ENCODE results near the gene AMER1. TPM values are rescaled to one million over a fixed set of nuclear protein-coding genes. Genes with fewer than 3 reads are reported as not detected.

The AMER1 gene
- total RNA-seq, 2 experiments from 2014 or later = 2.2 to 2.4 TPM

DNA sequence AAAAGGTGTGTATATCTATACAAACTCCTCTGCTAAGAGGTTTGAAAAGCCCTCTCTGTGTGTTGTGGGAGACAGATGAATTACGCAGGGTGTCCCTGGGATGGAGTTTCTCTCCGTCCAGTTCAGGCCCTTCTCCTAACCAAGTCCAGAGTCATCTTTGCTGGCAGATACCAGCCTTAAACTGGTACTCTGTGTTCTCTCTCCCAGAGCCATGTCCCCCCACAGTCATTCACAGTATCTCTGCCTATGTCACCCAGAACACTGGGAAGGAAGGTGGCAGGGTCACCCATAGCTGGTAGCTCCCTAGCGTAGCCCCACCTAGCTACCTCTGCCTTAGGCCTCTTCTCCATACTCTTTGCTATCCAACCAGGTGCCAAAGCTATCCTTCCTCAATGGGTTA lies 8.9 kb downstream of the AMER1 start:
- CTCF ChIA-PET = no interaction called here
- Mint-ChIP-seq H3K27me3 (ENCODE audit: low read depth) (no peaks in the 10 kb centered on the region), H3K27ac (no peak overlapping the region), H3K36me3 (ENCODE audit: low read depth) (peaks cover 9% of the 10 kb centered on the region), H3K4me3 (no peak overlapping the region), H3K9me3 (no peaks in the 10 kb centered on the region), H3K4me1 (ENCODE audit: low read depth) (peaks cover 2% of the 10 kb centered on the region)
- no peak for DNase-seq
- intact Hi-C loops (cut with micrococcal nuclease) = no loop called here

DNA sequence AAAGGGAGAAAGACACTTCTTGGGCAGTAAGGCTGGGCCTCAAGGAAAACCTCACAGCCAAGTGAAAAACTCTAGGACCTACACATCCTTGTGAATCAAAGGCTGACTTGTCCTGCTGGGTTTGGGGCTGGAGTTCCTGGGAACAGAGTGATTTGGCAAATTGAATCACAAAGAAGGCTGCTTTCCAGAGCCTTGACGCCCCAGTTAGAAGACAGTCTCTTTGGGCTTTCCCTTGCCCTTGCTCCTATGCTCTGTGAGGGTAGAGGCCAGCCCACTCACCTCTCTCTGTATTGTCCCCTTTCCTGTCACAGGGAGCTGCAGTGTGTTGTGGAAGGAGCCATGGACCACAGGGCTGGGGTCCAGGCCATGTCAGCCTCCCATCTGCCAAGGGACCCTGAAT lies 9.6 kb downstream of the AMER1 start:
- H3K4me1 Mint-ChIP-seq (ENCODE audit: low read depth) = peaks cover 2% of the 10 kb centered on the region
- H3K4me3 Mint-ChIP-seq = no peak overlapping the region
- intact Hi-C loops (cut with micrococcal nuclease) = no loop called here
- peaks cover 11% of the 10 kb centered on the region for H3K36me3 Mint-ChIP-seq (ENCODE audit: low read depth)
- H3K9me3 Mint-ChIP-seq = no peaks in the 10 kb centered on the region
- no peak overlapping the region for H3K27ac Mint-ChIP-seq
- CTCF ChIA-PET = no interaction called here
- no peak for DNase-seq
- no peaks in the 10 kb centered on the region for H3K27me3 Mint-ChIP-seq (ENCODE audit: low read depth)

DNA sequence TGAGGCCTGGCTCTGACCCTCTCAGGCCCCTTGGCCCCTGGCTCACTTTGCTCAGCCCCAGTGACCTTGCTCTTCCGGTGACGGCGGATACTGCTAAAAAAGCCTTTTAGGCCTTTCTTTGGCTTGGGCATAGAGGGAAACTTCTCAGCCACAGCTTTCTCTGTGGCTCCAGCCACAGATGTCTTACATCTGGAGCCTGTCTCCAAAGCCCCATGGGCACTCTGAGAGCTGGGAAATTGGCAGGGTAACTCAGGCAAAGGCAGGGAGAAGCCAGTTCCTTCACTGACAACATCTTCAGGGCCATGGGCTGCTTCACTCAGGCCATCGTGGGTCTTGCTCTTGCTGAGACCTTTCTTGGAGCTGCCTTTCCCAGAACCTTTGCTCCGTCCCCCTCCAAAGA lies 12.8 kb downstream of the AMER1 start:
- intact Hi-C loops (cut with micrococcal nuclease) = no loop called here
- Mint-ChIP-seq H3K4me1 (ENCODE audit: low read depth) (no peaks in the 10 kb centered on the region), H3K4me3 (no peak overlapping the region), H3K27ac (no peak overlapping the region), H3K27me3 (ENCODE audit: low read depth) (no peaks in the 10 kb centered on the region), H3K9me3 (no peaks in the 10 kb centered on the region), H3K36me3 (ENCODE audit: low read depth) (peaks cover 13% of the 10 kb centered on the region)
- no peak for DNase-seq
- CTCF ChIA-PET = no interaction called here

DNA sequence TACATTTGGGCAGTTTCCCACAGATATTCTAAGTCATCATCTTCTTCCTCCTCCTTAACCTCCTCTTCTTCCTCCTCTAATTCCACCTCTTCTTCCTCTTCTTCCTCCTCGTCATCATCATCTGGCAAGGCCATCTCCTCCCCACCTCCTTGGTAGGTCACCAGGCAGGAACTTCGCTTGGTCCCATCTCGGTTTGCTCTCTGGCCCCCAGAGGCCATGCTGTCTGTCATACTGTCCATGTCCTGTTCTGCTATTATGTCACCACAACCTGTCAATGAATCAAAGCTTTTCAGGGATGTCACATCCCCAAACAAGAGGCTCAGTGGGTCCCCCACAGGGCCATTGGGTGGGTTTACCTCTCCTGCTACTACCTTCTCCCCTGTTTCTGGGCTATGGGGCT lies 13.5 kb downstream of the AMER1 start:
- CTCF ChIA-PET = no interaction called here
- no peak overlapping the region for H3K4me3 Mint-ChIP-seq
- H3K27me3 Mint-ChIP-seq (ENCODE audit: low read depth) = no peaks in the 10 kb centered on the region
- no peak for DNase-seq
- intact Hi-C loops (cut with micrococcal nuclease) = no loop called here
- no peaks in the 10 kb centered on the region for H3K4me1 Mint-ChIP-seq (ENCODE audit: low read depth)
- peaks cover 13% of the 10 kb centered on the region for H3K36me3 Mint-ChIP-seq (ENCODE audit: low read depth)
- H3K9me3 Mint-ChIP-seq = no peaks in the 10 kb centered on the region
- no peak overlapping the region for H3K27ac Mint-ChIP-seq

- Mint-ChIP-seq H3K27ac (no peak overlapping the region), H3K4me3 (no peak overlapping the region), H3K4me1 (ENCODE audit: low read depth) (no peaks in the 10 kb centered on the region), H3K36me3 (ENCODE audit: low read depth) (peaks cover 13% of the 10 kb centered on the region), H3K9me3 (no peaks in the 10 kb centered on the region), H3K27me3 (ENCODE audit: low read depth) (no peaks in the 10 kb centered on the region)
- no peak for DNase-seq
- intact Hi-C loops (cut with micrococcal nuclease) = no loop called here
- CTCF ChIA-PET = no interaction called here
Measured at GRCh38 chrX:64191281-64192010, 14.1 kb downstream of the AMER1 start.

DNA sequence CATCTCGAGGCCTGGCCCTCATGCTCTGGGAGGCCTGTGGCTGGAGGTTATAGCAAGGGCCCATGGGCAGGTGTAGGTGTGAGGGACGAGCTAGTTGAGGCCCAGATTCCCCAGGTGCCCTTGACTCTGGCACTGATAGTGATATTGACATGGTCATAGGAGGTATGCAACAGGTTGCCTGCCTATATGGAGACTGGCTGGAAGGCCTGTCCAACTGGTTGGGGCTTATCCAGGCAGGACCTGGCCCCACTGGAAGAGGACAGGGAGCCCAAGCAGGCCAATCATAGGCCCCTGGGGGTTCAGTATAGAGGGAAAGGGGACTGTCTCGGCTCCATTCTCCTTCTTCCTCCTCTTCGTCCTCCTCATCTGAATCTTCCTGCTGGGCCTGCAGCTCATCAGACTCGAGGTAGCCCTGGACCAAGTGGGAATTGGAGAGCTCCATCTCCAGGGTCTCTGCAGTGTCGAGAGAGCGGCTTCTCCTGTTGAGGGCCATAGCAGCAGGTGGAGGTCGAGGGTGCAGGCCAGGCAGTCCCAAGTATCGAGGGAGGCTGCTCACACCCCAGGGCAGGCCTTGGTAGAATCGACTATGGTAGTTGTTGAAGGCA lies 15.3 kb downstream of the AMER1 start:
- no peak overlapping the region for H3K4me3 Mint-ChIP-seq
- H3K27me3 Mint-ChIP-seq (ENCODE audit: low read depth) = no peaks in the 10 kb centered on the region
- DNase-seq = no peak
- H3K36me3 Mint-ChIP-seq (ENCODE audit: low read depth) = peaks cover 13% of the 10 kb centered on the region
- CTCF ChIA-PET = no interaction called here
- H3K9me3 Mint-ChIP-seq = no peaks in the 10 kb centered on the region
- no peak overlapping the region for H3K27ac Mint-ChIP-seq
- no peaks in the 10 kb centered on the region for H3K4me1 Mint-ChIP-seq (ENCODE audit: low read depth)
- intact Hi-C loops (cut with micrococcal nuclease) = no loop called here

- Mint-ChIP-seq H3K27ac (no peak overlapping the region), H3K36me3 (ENCODE audit: low read depth) (peaks cover 13% of the 10 kb centered on the region), H3K4me1 (ENCODE audit: low read depth) (no peaks in the 10 kb centered on the region), H3K9me3 (no peaks in the 10 kb centered on the region), H3K27me3 (ENCODE audit: low read depth) (no peaks in the 10 kb centered on the region), H3K4me3 (no peak overlapping the region)
- intact Hi-C loops (cut with micrococcal nuclease) = no loop called here
- CTCF ChIA-PET = no interaction called here
- no peak for DNase-seq
Measured at GRCh38 chrX:64188901-64189300, 16.6 kb downstream of the AMER1 start.

- no peak for DNase-seq
- Mint-ChIP-seq H3K27me3 (ENCODE audit: low read depth) (no peaks in the 10 kb centered on the region), H3K4me3 (no peak overlapping the region), H3K9me3 (no peaks in the 10 kb centered on the region), H3K36me3 (ENCODE audit: low read depth) (peaks cover 10% of the 10 kb centered on the region), H3K4me1 (ENCODE audit: low read depth) (no peaks in the 10 kb centered on the region), H3K27ac (no peak overlapping the region)
- intact Hi-C loops (cut with micrococcal nuclease) = no loop called here
- CTCF ChIA-PET = no interaction called here
Measured at GRCh38 chrX:64187762-64188150, 17.8 kb downstream of the AMER1 start.

GRCh38 chrX:64186974-64187761 lies 18.3 kb downstream of the AMER1 start:
- intact Hi-C loops (cut with micrococcal nuclease) = no loop called here
- DNase-seq = no peak
- Mint-ChIP-seq H3K27me3 (ENCODE audit: low read depth) (no peaks in the 10 kb centered on the region), H3K36me3 (ENCODE audit: low read depth) (peaks cover 9% of the 10 kb centered on the region), H3K4me3 (no peak overlapping the region), H3K27ac (no peak overlapping the region), H3K4me1 (ENCODE audit: low read depth) (no peaks in the 10 kb centered on the region), H3K9me3 (no peaks in the 10 kb centered on the region)
- CTCF ChIA-PET = no interaction called here

GRCh38 chrX:64184396-64184795 lies 21.1 kb downstream of the AMER1 start:
- Mint-ChIP-seq H3K27me3 (ENCODE audit: low read depth) (no peaks in the 10 kb centered on the region), H3K27ac (no peak overlapping the region), H3K9me3 (no peaks in the 10 kb centered on the region), H3K4me1 (ENCODE audit: low read depth) (no peaks in the 10 kb centered on the region), H3K4me3 (no peak overlapping the region), H3K36me3 (ENCODE audit: low read depth) (peaks cover 2% of the 10 kb centered on the region)
- DNase-seq = no peak
- CTCF ChIA-PET = no interaction called here
- intact Hi-C loops (cut with micrococcal nuclease) = no loop called here

- intact Hi-C loops (cut with micrococcal nuclease) = no loop called here
- CTCF ChIA-PET = no interaction called here
Measured at GRCh38 chrX:64182208-64182607, 23.3 kb downstream of the AMER1 start.

DNA sequence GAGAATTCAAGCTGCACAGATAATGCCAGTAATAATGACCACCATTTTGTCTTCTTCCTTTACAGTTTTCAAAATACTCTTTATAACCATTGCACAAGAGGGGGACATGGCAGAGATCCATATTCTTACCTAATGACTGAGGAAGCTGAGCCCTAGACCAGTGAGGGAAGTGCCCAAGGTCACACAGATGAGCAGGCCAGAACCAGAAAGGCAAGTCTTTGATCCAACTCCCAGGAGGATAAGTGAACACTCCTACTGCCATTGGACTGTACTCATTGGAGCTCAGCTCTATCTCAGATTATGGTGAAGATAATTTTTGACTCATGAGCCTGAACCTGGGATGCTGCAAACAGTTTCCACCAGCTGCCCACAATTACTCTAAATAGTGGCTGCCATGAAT lies 28.6 kb downstream of the AMER1 start:
- Mint-ChIP-seq H3K4me1 (ENCODE audit: low read depth) (no peaks in the 10 kb centered on the region), H3K4me3 (no peak overlapping the region), H3K9me3 (no peaks in the 10 kb centered on the region), H3K36me3 (ENCODE audit: low read depth) (no peaks in the 10 kb centered on the region), H3K27me3 (ENCODE audit: low read depth) (no peaks in the 10 kb centered on the region), H3K27ac (no peak overlapping the region)
- intact Hi-C loops (cut with micrococcal nuclease) = no loop called here
- CTCF ChIA-PET = no interaction called here
- DNase-seq = no peak

More at GRCh38 chrX:64182208-64182607, 23.3 kb downstream of the AMER1 start:
- DNase-seq = no peak
- Mint-ChIP-seq H3K4me1 (ENCODE audit: low read depth) (no peaks in the 10 kb centered on the region), H3K27ac (no peak overlapping the region), H3K27me3 (ENCODE audit: low read depth) (no peaks in the 10 kb centered on the region), H3K4me3 (no peak overlapping the region), H3K36me3 (ENCODE audit: low read depth) (no peaks in the 10 kb centered on the region), H3K9me3 (no peaks in the 10 kb centered on the region)

DNA sequence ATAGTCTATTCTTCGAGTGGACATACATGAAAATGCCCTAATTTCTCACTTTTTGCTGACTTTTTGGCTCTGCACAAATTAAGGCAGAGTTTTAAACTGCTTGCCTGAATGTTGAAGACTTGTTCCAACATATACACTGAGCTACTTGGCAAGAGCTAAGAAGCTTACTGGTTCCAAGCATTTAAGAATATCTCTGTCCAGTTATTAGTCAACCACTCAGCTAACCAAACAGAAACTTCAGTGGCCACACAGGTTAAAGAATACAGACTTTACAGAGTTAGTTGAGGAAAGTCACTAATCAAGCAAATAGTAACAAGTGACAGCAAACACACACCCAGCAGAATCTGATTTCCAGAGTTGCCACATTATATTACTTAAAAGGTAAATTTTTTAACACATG lies 35.5 kb downstream of the AMER1 start:
- H3K9me3 Mint-ChIP-seq = no peaks in the 10 kb centered on the region
- no peaks in the 10 kb centered on the region for H3K4me1 Mint-ChIP-seq (ENCODE audit: low read depth)
- peaks cover 1% of the 10 kb centered on the region for H3K36me3 Mint-ChIP-seq (ENCODE audit: low read depth)
- intact Hi-C loops (cut with micrococcal nuclease) = no loop called here
- H3K4me3 Mint-ChIP-seq = no peak overlapping the region
- CTCF ChIA-PET = no interaction called here
- no peak overlapping the region for H3K27ac Mint-ChIP-seq
- H3K27me3 Mint-ChIP-seq (ENCODE audit: low read depth) = no peaks in the 10 kb centered on the region
- no peak for DNase-seq

Data from activated naive CD4-positive, alpha-beta T cell treated with anti-CD3 and anti-CD28 coated beads for 36 hours (primary cell).